ENCODE data around the gene SEC22C.

SEC22C gene

GRCh38 chr3:42500909-42501308, 80.9 kb downstream of the SEC22C start:
- no peak for DNase-seq

- DNase-seq: no peak
These were observed 81.7 kb downstream of the SEC22C start for GRCh38 chr3:42500091-42500490.

- no peak for DNase-seq
These were observed 82.3 kb downstream of the SEC22C start for GRCh38 chr3:42499478-42499871.

- DNase-seq: peak in 40 of 56 donors; percentile 10 to 89 (median 52)
These were observed 82.8 kb downstream of the SEC22C start for GRCh38 chr3:42498791-42499477.

GRCh38 chr3:42498034-42498433, 83.7 kb downstream of the SEC22C start:
- DNase-seq: no peak

All from nucleus accumbens (tissue), 56 donors.